Measurements from ENCODE around the gene LRP3.
"Not testable (repeated sequence)": the region's sequence is repeated elsewhere in the genome, so short reads cannot be mapped to it uniquely, and the experiment has no call there.

Gene LRP3

GRCh38 chr19:33193865-33194362, at the start of gene LRP3:
LRP3 (plus strand) TSS chr19:33194330; CDS start chr19:33194786, 456 bp downstream.
- DNase-seq: no peak

- no peak for DNase-seq
Observed at GRCh38 chr19:33146209-33146608, 47.9 kb upstream of the LRP3 start.

- DNase-seq: no peak
Observed at GRCh38 chr19:33147538-33147937, 46.6 kb upstream of the LRP3 start.

GRCh38 chr19:33150852-33151518, 43.1 kb upstream of the LRP3 start:
- no peak for DNase-seq

- DNase-seq: no peak
Observed at GRCh38 chr19:33152176-33152575, 42.0 kb upstream of the LRP3 start.

GRCh38 chr19:33152625-33153024, 41.5 kb upstream of the LRP3 start:
- not testable (repeated sequence) for DNase-seq

- not testable (repeated sequence) for DNase-seq
Observed at GRCh38 chr19:33154313-33154712, 39.8 kb upstream of the LRP3 start.

GRCh38 chr19:33156334-33156733, 37.8 kb upstream of the LRP3 start:
- no peak for DNase-seq

GRCh38 chr19:33157906-33158305, 36.2 kb upstream of the LRP3 start:
- no peak for DNase-seq

- no peak for DNase-seq
Observed at GRCh38 chr19:33158365-33158764, 35.8 kb upstream of the LRP3 start.

- no peak for DNase-seq
Observed at GRCh38 chr19:33159149-33159548, 35.0 kb upstream of the LRP3 start.

- no peak for DNase-seq
Observed at GRCh38 chr19:33159893-33160292, 34.2 kb upstream of the LRP3 start.

GRCh38 chr19:33161201-33161600, 32.9 kb upstream of the LRP3 start:
- no peak for DNase-seq

- no peak for DNase-seq
Observed at GRCh38 chr19:33163481-33163880, 30.6 kb upstream of the LRP3 start.

- not testable (repeated sequence) for DNase-seq
Observed at GRCh38 chr19:33166037-33166436, 28.1 kb upstream of the LRP3 start.

- DNase-seq: no peak
Observed at GRCh38 chr19:33167438-33167837, 26.7 kb upstream of the LRP3 start.

GRCh38 chr19:33168528-33168927, 25.6 kb upstream of the LRP3 start:
- DNase-seq: no peak

GRCh38 chr19:33171222-33171795, 22.8 kb upstream of the LRP3 start:
- DNase-seq: no peak

GRCh38 chr19:33171916-33172359, 22.2 kb upstream of the LRP3 start:
- DNase-seq: no peak

GRCh38 chr19:33174186-33174585, 19.9 kb upstream of the LRP3 start:
- DNase-seq: no peak

- DNase-seq: no peak
Observed at GRCh38 chr19:33175156-33175782, 18.9 kb upstream of the LRP3 start.

- DNase-seq: peak; percentile 14
Observed at GRCh38 chr19:33175886-33176669, 18.1 kb upstream of the LRP3 start.

Measured in activated CD4-positive, alpha-beta T cell treated with anti-CD3 and anti-CD28 coated beads for 48 hours (primary cell).